Measurements from ENCODE around the gene KRT13.

- TF ChIP-seq CTCF (IDR thresholded peaks at IDR 0.05; ENCODE audit: low read depth, low read length, poor library complexity, severe bottlenecking) (no peak), EZH2phosphoT487 (IDR thresholded peaks at IDR 0.05; ENCODE audit: borderline replicate concordance, low read length) (no peak)
These were observed 23.5 kb upstream of the KRT13 start for GRCh38 chr17:41528959-41529353.

All from DOHH2 (cell line).